HCT116 (cell line): ENCODE data around the gene SMC1B.

ENCODE experiments used
- CEBPB ChIP-seq: IDR thresholded peaks from 2 replicates; pipeline ENCODE4 v1.6.1; 2012; ENCODE audit warnings: low read depth
- CTCF ChIP-seq, 3 experiments: fragments of 200-600 bp in 1 of 3; sonication (generic) in 1 of 3; IDR thresholded peaks in 2 of 3; conservative IDR thresholded peaks in 1 of 3; 2 replicates each; pipeline ENCODE4 v1.5.1; 2012 to 2017; ENCODE audit warnings: low read depth in 2 of 3, low read length in 2 of 3, antibody characterized with exemption in 1 of 3, borderline replicate concordance in 1 of 3, control low read depth in 1 of 3, mild to moderate bottlenecking in 1 of 3, mixed read lengths in 1 of 3, mixed run types in 1 of 3, moderate library complexity in 1 of 3; ENCODE audit not compliant: insufficient read depth in 1 of 3
- EGR1 ChIP-seq: IDR thresholded peaks from 2 replicates; pipeline ENCODE4 v1.6.1; 2012; ENCODE audit warnings: low read depth
- JUND ChIP-seq: IDR thresholded peaks from 2 replicates; pipeline ENCODE4 v1.6.1; 2012
- MAX ChIP-seq: IDR thresholded peaks from 2 replicates; pipeline ENCODE4 v1.6.1; 2012
- POLR2A ChIP-seq: IDR thresholded peaks from 2 replicates; pipeline ENCODE4 v1.7.0; 2011; ENCODE audit warnings: borderline replicate concordance; ENCODE audit not compliant: insufficient read depth, insufficient read length; ENCODE audit errors: extremely low read depth
- POLR2AphosphoS5 ChIP-seq: IDR thresholded peaks from 2 replicates; pipeline ENCODE4 v1.6.1; 2011; ENCODE audit warnings: mild to moderate bottlenecking, low read depth, low read length, moderate library complexity
- ZNF274 ChIP-seq: fragments of 200-500 bp; sonication (Bioruptor generic); IDR thresholded peaks from 2 replicates; pipeline ENCODE4 v1.6.1; 2014; ENCODE audit warnings: mild to moderate bottlenecking, low read depth, low read length, inconsistent platforms
- TF ChIP-seq, protein P1 (sequence below): IDR thresholded peaks from 2 replicates; pipeline ENCODE4 v1.6.1; 2012; ENCODE audit warnings: low read depth

DNA sequence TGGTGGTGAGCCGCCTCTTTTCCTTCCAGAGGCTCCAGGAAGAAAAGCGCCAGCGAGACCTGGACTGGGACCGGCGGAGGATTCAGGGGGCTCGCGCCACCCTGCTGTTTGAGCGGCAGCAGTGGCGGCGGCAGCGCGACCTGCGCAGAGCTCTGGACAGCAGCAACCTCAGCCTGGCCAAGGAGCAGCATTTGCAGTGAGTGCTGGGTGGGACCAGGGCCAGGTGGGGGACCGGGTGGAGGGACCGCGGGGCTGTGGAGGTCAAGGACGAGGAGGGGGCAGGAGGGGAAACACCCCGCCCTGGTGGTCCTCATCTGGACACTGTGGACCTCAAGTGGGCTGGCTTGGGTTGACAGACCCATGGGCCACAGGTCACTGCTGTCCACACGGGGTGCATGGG is 17.5 kb upstream of the SMC1B start:
- TF ChIP-seq CTCF (IDR thresholded peaks at IDR 0.05 in 2 of 3, conservative IDR thresholded peaks at IDR 0.05 in 1 of 3; ENCODE audit: borderline replicate concordance in 1 of 3, insufficient read depth in 1 of 3, low read depth in 2 of 3, low read length in 2 of 3) (no peak), ZNF274 (no peak), POLR2AphosphoS5 (no peak), MAX (no peak), JUND (no peak), POLR2A (no peak), EGR1 (no peak), CEBPB (no peak)
- TF ChIP-seq, protein P1, sequence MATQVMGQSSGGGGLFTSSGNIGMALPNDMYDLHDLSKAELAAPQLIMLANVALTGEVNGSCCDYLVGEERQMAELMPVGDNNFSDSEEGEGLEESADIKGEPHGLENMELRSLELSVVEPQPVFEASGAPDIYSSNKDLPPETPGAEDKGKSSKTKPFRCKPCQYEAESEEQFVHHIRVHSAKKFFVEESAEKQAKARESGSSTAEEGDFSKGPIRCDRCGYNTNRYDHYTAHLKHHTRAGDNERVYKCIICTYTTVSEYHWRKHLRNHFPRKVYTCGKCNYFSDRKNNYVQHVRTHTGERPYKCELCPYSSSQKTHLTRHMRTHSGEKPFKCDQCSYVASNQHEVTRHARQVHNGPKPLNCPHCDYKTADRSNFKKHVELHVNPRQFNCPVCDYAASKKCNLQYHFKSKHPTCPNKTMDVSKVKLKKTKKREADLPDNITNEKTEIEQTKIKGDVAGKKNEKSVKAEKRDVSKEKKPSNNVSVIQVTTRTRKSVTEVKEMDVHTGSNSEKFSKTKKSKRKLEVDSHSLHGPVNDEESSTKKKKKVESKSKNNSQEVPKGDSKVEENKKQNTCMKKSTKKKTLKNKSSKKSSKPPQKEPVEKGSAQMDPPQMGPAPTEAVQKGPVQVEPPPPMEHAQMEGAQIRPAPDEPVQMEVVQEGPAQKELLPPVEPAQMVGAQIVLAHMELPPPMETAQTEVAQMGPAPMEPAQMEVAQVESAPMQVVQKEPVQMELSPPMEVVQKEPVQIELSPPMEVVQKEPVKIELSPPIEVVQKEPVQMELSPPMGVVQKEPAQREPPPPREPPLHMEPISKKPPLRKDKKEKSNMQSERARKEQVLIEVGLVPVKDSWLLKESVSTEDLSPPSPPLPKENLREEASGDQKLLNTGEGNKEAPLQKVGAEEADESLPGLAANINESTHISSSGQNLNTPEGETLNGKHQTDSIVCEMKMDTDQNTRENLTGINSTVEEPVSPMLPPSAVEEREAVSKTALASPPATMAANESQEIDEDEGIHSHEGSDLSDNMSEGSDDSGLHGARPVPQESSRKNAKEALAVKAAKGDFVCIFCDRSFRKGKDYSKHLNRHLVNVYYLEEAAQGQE = no peak
